Pancreas (tissue), 10 donors: ENCODE measurements around the gene LAMA4. TPM values are rescaled to one million over a fixed set of nuclear protein-coding genes. Genes with fewer than 3 reads are reported as not detected.
A peak's percentile ranks its signal among the peaks of the same experiment; 100 is the strongest.

Experiments
- ATAC-seq, 4 donors: fragments of 200-7000 bp; cut with Tn5 transposase; one replicate each; pipeline versions ENCODE4 v1.8.0 to v1.9.1; 2020; ENCODE audit warnings: mild to moderate bottlenecking in 4 of 4, moderate library complexity in 4 of 4
- DNase-seq, 6 donors: peaks; one replicate each; pipeline ENCODE4 v3.0.0-alpha.2; 2020
- FAIRE-seq: peaks from 2 replicates; lab custom pipeline; 2012; peaks lifted over from hg19 to GRCh38; lab: Jason Lieb, UNC
- H3K27ac ChIP-seq, 4 donors: fragments of 200-600 bp; sonication (generic); 1 replicate in 3 of 4; 2 replicates in 1 of 4; pipeline versions ENCODE4 v1.5.0 to v1.8.0; 2020
- H3K27me3 ChIP-seq, 4 donors: fragments of 200-600 bp; one replicate each; pipeline ENCODE4 v1.8.0; 2021
- H3K36me3 ChIP-seq, 3 donors: fragments of 200-600 bp; sonication (generic) in 1 of 3; one replicate each; pipeline versions ENCODE4 v1.5.0 to v1.8.0; 2020 to 2021
- H3K4me1 ChIP-seq, 3 donors: fragments of 200-600 bp; one replicate each; pipeline ENCODE4 v1.8.0; 2021
- H3K4me3 ChIP-seq, 4 donors: fragments of 200-600 bp; sonication (generic) in 2 of 4; one replicate each; pipeline versions ENCODE4 v1.5.0 to v1.8.0; 2020 to 2021
- H3K9me3 ChIP-seq, 4 donors: fragments of 200-600 bp; one replicate each; pipeline ENCODE4 v1.8.0; 2021
- WGBS, 2 donors: extraction: QIAGEN DNeasy Blood & Tissue Kit; methylation state at CpG; one replicate each; pipeline ENCODE4 v1.1.7; 2013; 5-methylcytosine and 5-hydroxymethylcytosine counted together
- intact Hi-C, 3 donors: fragments of 100-400 bp; cut with DNase I; formaldehyde crosslinking; loops; one replicate each; pipeline versions ENCODE4 v1.11.1 to v1.14.2; 2022
- polyA plus RNA-seq, 2 donors: library from polyadenylated mRNA; stranded (reverse); fragments of 200-250 nt; gene quantifications; one replicate each; pipeline ENCODE4 v1.2.3, GENCODE V29; 2013
- total RNA-seq, 6 donors: library from RNA; stranded (reverse); fragmentation: NEBNext Ultra II Directional in 4 of 6; extraction: Animal tissue kit (Norgen Biotek cat#: 25700) in 4 of 6; gene quantifications; one replicate each; pipeline versions ENCODE4 v1.2.1 to v1.2.4, GENCODE V29; 2021 to 2023
- TF ChIP-seq, protein P1 (sequence below), 4 donors: fragments of 200-600 bp; sonication (generic) in 3 of 4; IDR thresholded peaks; one replicate each; pipeline versions ENCODE4 v1.5.0 to v1.8.0; 2021; ENCODE audit warnings: antibody characterized with exemption in 4 of 4
- donor health status: healthy with polysubstance abuse.
- donor health status: DM: no; HTN: no; CAD: no; lungs with moderate emphysema.
- donor health status: DM: no; HTN: no; CAD: no.
- donor health status: control.
- donor health status: control.
- donor health status: Bipolar disorder and iron deficiency.
- donor health status: DM: yes; HTN: yes; CAD: no.
- donor health status: DM: no; HTN: no; CAD: no.
- donor health status: DM: no; HTN: no; CAD: no.
- donor health status: DM: yes; HTN: yes; CAD: no.

LAMA4 gene
- total and polyA plus RNA-seq, 8 donors = 1.3 to 14.0 (median 4.3) TPM

DNA sequence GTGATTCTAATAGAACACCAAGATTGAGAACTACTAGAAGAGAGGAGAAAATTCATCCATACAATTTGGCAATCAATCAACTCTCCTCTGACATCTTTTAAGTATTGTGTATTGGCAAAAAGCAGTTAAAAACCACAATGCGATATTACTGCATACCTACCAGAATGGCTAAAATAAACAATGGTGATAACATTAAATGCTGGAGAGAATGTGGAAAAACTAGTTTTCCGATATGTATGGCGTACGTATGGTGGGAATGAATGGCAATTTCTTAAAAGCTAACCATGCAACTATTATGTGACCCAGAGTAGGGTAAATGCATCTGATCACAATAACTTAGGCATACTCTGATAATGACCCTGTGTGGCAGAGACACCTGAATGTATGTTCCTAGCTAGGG is 29.3 kb upstream of the LAMA4 start:
- TF ChIP-seq, protein P1, sequence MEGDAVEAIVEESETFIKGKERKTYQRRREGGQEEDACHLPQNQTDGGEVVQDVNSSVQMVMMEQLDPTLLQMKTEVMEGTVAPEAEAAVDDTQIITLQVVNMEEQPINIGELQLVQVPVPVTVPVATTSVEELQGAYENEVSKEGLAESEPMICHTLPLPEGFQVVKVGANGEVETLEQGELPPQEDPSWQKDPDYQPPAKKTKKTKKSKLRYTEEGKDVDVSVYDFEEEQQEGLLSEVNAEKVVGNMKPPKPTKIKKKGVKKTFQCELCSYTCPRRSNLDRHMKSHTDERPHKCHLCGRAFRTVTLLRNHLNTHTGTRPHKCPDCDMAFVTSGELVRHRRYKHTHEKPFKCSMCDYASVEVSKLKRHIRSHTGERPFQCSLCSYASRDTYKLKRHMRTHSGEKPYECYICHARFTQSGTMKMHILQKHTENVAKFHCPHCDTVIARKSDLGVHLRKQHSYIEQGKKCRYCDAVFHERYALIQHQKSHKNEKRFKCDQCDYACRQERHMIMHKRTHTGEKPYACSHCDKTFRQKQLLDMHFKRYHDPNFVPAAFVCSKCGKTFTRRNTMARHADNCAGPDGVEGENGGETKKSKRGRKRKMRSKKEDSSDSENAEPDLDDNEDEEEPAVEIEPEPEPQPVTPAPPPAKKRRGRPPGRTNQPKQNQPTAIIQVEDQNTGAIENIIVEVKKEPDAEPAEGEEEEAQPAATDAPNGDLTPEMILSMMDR (IDR thresholded peaks at IDR 0.05) = no peak
- H3K4me1 ChIP-seq = no peaks in the 10 kb centered on the region
- FAIRE-seq (no peak), DNase-seq (no peak), ATAC-seq (no peak)
- H3K27me3 ChIP-seq = no peaks in the 10 kb centered on the region
- H3K4me3 ChIP-seq = no peak overlapping the region
- no peaks in the 10 kb centered on the region for H3K36me3 ChIP-seq
- H3K27ac ChIP-seq = no peak overlapping the region
- H3K9me3 ChIP-seq = no peaks in the 10 kb centered on the region
- 55 to 60% methylated on average over 4 of the region's 4 CpGs for WGBS, 2 donors
- intact Hi-C loops = no loop called here

DNA sequence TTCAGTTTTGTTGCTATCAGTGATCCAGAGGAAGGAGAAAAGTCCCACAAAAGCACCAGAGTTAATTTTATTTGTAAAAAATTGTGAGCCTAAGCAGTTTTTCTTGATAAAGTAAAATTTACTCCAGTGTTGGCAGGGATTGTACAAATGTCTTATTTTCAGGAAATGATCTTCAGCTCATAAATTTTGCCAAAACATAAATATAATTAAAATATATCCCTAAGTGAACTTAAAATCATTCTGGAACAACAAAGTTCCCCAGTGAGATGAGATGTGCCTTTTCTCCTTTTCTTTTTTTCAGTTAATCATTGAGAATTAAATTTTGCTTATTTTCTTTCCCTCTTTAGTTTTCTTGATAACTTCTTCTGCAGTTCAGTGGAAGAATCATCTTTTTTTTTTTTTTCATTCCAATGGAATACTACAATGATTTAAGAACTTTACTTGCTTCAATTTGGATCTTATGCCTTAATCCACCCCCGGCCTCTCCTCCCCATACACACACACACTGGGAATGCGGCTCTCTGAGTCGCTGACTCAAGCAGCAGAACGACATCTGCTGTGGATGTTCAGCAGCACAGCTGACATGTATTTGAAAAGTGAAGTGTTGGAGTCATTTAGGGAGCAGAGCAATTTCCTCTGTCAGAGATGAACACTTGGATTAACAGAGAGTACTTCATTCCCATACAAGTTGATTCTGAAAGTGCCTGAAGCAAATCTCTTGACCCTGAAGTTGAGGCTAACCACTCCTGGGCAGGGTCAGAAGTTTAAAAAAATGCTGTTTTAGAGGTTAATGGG is 27.7 kb upstream of the LAMA4 start:
- Histone ChIP-seq H3K4me3 (no peak overlapping the region), H3K9me3 (no peaks in the 10 kb centered on the region), H3K27ac (no peak overlapping the region), H3K27me3 (no peaks in the 10 kb centered on the region), H3K4me1 (no peaks in the 10 kb centered on the region), H3K36me3 (no peaks in the 10 kb centered on the region)
- TF ChIP-seq, protein P1 (IDR thresholded peaks at IDR 0.05) = no peak
- DNase-seq (no peak), FAIRE-seq (peak; percentile 17), ATAC-seq (peak in 3 of 4 donors; percentile 48 to 73 (median 69))
- 58 to 71% methylated on average over 4 of the region's 4 CpGs for WGBS, 2 donors
- intact Hi-C loops = no loop called here

DNA sequence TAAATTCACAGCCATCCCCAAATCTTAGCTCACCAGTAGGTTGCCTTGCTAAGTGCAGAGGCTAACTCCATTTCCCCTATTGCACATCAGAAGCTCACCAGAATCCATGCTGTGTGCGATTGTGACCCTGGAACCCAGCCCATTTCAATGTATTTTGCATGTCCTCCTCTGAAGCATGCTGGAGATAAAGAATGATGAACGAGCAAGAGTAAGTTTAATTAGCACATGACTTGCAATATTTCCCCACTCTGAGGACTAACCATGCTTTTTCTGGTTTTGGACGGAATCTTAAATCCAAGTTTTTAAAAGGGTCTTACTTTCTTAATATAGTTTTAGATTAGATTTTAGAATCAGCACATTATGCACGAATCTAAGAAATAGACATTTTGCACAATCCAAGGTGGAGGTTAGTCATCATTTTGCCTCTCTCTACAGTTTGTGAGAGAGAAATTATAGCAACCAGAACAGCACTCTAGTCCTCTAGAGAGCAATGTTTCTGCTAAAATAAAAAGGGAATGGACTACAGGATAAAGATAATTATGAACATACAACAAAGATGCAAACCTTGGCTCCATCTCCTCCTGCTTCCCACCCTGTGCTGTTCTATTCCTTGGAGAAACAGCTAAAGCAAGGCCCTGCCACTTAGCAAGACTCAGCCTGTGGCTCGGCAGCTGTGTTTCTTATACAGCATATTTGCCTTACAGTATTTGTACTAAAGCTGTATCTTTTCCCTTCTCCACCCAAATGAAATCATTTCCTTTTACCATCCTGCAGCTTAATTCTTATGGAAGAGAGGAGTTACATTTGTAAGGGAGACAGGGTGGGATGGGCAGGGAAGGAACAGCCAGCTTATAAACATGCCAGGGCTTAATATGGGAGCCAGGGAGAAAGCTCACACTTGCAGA is 24.9 kb upstream of the LAMA4 start:
- H3K4me3 ChIP-seq = no peak overlapping the region
- no peaks in the 10 kb centered on the region for H3K4me1 ChIP-seq
- 57 to 61% methylated on average over 5 of the region's 5 CpGs for WGBS, 2 donors
- intact Hi-C loops = no loop called here
- H3K36me3 ChIP-seq = no peaks in the 10 kb centered on the region
- ATAC-seq = no peak
- no peak for FAIRE-seq
- no peak overlapping the region for H3K27ac ChIP-seq
- TF ChIP-seq, protein P1 (IDR thresholded peaks at IDR 0.05) = no peak
- H3K9me3 ChIP-seq = no peaks in the 10 kb centered on the region
- no peaks in the 10 kb centered on the region for H3K27me3 ChIP-seq
- DNase-seq = no peak

DNA sequence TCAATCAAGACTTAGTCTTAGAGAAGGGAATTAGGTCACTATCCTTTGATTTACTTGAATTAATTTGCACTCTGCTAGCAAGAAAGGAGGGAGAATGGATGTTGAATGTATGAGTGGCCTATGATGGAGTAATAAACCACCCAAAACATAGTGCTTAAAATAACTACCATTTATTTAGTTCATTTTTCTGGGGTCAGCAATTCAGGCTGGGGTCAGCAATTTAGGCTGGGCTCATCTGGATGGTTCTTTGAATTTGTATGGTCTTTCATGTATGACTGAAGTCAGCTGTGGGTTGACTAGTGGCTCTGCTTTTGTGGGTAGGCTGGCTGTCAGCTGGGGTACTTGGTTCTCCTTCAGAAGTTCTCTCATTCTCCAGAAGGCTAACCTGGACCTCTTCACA is 21.0 kb upstream of the LAMA4 start:
- no peaks in the 10 kb centered on the region for H3K9me3 ChIP-seq
- TF ChIP-seq, protein P1 (IDR thresholded peaks at IDR 0.05) = no peak
- H3K27ac ChIP-seq = no peak overlapping the region
- H3K36me3 ChIP-seq = no peaks in the 10 kb centered on the region
- no peaks in the 10 kb centered on the region for H3K4me1 ChIP-seq
- no peaks in the 10 kb centered on the region for H3K27me3 ChIP-seq
- ATAC-seq (no peak), DNase-seq (no peak), FAIRE-seq (no peak)
- H3K4me3 ChIP-seq = no peak overlapping the region
- intact Hi-C loops = no loop called here
